GM21381 (cell line): ENCODE data around the gene RAD23B.
"Not testable (repeated sequence)": the region's sequence is repeated elsewhere in the genome, so short reads cannot be mapped to it uniquely, and the experiment has no call there.

Source experiments
- ATAC-seq: cut with Tn5 transposase; IDR thresholded peaks from one replicate; pipeline ENCODE4 v1.9.1; 2021; ENCODE audit warnings: mild to moderate bottlenecking, moderate library complexity; ENCODE audit not compliant: unreplicated experiment

Gene RAD23B

DNA sequence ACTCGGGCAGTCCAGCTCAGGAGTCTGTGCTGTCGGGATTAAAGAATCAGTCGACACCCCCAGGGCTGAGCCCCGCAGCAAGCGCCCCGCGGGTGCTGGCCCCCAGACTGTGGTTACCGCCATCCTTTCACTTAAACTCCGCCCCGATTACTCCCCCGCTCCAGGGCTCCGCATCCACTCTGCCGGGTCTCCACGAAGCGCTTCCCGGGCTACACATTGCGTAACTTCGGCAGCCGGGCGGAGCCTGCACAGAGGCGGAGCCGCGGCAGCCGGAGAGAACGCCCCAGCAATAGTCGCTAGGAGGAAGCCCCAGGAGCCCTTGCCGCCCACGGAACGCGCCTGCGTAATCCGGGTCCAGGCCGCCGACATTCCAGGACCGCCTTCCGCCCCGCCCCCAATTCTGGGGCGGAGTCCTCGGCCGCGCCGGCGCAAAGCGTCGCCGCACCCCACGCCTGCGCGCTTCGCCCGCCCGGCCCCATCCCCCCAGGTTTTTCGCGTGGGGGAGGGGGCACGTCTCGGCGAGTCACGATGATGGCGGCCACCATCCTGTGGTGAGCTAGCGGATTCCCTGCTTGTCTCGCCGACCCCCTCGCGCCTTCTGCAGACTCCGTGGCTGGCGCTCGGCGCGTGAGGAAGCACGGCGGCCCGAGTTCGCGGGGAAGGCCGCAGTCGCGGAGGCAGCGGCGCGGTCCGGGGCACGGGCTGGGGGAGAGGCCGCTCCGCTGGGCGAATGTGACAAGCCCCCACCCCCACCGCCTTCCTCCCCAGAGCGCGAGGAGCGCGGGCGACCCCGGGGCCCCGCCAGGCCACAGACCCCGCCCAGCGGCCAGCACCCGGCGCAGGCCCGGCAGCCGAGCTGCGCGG, at the start of gene RAD23B:
TSS of gene RAD23B (plus strand) at position 521 of the 864 bp plus-strand sequence. CDS start 351 bp downstream, outside the sequence.
- peak; percentile 84 for ATAC-seq

DNA sequence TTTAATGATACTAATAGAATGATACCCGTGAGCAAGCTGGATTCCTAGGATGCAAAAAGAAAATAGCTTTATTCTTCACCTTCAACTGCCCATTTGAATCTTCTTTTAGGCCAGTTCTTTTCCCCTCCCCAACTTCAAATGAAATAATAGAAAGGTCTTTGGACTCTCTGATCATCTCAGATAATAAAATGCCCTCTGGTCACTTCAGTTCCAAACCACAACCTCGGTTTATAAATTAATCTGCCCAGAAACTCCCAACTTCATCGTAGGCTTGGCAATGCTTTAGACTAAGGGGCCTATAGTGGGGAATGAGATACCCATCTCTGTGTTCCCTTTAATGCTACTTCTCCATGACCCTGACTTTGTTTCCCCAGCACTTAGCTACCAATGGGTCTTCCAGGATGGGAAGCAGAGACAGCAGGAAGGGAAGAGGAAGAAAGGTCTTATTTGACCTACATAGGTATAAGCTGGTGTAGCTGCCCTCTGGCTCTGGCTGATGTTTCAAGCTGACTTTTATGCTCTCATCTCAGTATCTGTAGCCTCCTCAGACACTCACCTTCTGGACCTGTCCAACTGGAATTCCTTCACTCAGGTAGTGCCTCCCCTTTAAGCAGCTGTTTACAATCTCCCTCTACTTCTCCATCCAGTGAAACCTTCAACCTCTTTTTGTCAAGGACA, 47.2 kb upstream of the RAD23B start:
- no peak for ATAC-seq

GRCh38 chr9:107237873-107238272, 45.2 kb upstream of the RAD23B start:
- no peak for ATAC-seq

DNA sequence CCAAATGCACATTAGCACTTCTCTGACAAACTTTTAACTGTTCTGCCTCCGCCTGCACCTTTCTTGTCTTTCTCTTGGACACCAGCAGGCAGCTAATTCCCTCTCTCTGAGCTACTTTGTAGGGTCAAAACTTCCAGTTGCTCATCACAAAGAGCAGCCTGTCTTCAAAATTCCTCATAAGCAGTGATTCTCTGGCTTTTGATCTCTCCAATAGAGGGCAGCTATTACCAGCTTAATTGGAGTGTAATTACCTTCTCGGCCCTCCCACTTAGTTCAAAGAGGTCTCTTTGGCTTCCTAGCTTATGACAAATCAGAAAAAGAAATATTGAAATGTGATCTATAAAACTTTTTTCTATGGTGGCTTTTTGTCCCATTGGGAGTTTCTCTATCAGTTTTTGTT, 43.6 kb upstream of the RAD23B start:
- ATAC-seq = no peak

GRCh38 chr9:107240260-107240659, 42.8 kb upstream of the RAD23B start:
- ATAC-seq = no peak

- ATAC-seq = no peak
Measured at GRCh38 chr9:107242073-107243030, 40.7 kb upstream of the RAD23B start.

- peak; percentile 73 for ATAC-seq
Measured at GRCh38 chr9:107243742-107244141, 39.3 kb upstream of the RAD23B start.

GRCh38 chr9:107246259-107247254, 36.5 kb upstream of the RAD23B start:
- ATAC-seq = no peak

GRCh38 chr9:107248714-107249113, 34.4 kb upstream of the RAD23B start:
- no peak for ATAC-seq

GRCh38 chr9:107249131-107249533, 33.9 kb upstream of the RAD23B start:
- ATAC-seq = no peak

- ATAC-seq = no peak
Measured at GRCh38 chr9:107249665-107250285, 33.3 kb upstream of the RAD23B start.

GRCh38 chr9:107251756-107252322, 31.2 kb upstream of the RAD23B start:
- ATAC-seq = no peak

- no peak for ATAC-seq
Measured at GRCh38 chr9:107258919-107259318, 24.2 kb upstream of the RAD23B start.

GRCh38 chr9:107259751-107260313, 23.2 kb upstream of the RAD23B start:
- ATAC-seq = not testable (repeated sequence)

DNA sequence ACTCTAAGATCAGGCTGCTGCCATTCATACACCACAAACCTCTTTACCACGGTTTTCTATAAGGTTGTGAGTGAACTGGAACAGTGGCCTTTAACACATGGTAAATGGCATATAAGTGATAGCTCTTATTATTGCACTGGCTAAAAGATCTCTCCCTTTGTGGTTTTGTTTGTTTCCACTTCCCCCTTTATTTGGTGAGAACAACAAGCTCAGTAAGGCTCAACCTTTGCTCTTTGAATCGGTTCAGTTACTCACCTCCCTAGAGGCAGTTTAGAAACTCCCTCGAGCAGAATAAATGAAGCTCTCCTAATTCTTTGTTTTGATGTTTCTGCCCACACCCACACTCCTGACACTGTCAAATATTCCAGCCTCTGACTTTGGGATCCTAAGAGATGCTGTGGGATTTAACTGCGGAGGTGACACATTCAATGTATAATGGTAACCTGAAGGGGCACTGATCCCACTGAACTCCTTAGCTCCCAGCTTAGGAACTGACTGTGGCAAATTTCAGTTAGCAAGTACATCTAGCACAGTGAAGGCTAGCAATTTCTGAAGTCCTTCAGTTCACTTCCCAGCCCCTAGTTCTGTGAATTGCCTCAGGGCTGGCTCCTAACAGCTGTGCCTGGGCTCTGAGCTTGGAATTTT, 22.5 kb upstream of the RAD23B start:
- ATAC-seq = peak; percentile 99

- no peak for ATAC-seq
Measured at GRCh38 chr9:107261106-107261505, 22.0 kb upstream of the RAD23B start.

- ATAC-seq = no peak
Measured at GRCh38 chr9:107263289-107263688, 19.8 kb upstream of the RAD23B start.
